RPMI8226 (cell line): ENCODE results near the gene TSPAN9.

Source experiments
- DNase-seq: peaks from one replicate; pipeline ENCODE4 v3.0.0-alpha.2; 2015

TSPAN9 gene

DNA sequence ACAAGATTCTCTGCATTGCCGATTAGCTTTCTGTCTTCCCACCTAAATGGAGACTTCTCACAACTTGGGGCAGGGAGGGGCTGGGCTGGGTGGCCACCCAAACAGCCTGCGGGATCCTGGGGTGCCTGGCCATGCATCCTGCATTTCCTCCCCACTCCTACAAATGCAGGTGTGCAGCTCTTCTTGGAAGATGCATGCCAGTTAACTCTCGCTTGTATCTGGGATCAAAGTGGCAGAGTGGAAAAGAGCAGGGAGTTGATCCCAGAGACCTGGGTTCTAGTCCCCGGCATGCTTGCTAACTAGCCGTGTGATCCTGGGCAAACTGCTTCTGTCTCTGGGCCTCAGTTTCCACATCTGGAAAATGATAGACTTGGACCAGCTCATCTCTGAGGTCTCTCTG, 136.6 kb downstream of the TSPAN9 start:
- DNase-seq, result no peak

DNA sequence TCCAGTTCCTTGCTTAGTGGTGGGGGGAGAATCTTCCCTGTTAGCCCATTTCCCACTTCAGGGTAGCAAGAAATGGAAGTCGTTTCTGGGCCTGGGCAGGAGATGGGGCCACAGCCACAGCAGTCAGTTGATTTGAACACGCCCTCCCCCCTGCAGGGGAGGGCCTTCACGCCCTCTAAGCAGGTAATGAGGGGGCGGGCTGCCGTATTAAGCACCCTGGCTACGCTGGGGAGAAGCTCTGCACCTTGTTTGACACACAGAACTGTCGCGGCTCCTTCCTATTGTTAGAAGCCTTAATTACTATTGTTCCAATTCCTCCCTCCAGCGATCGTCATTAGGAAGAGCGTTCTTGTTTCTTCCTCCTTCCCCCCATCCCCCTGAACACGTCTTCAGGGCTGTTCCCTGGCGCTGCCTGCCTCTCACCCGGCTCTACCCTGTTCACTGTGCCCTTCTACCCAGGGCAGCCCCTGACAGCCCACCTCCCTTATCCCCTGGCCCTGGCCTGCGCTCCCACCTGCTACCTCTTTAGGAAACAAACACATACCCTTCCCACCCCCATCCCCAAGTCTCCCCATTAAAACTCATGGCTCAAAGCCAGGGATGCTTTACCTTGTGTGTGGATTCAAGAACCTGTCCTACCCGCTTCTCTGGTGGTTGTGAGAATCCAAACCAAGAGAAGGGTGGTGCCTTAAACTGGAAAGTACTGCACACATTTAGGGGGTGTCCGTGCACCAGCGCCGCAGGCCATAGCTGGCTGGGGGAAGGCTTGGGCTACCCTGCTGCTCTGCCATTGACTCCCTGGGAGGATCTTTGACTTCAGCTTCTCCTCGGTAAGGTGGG, 137.6 kb downstream of the TSPAN9 start:
- no peak for DNase-seq

- DNase-seq, result no peak
These were observed 138.3 kb downstream of the TSPAN9 start for GRCh38 chr12:3215410-3215975.

GRCh38 chr12:3216097-3216496, 138.9 kb downstream of the TSPAN9 start:
- no peak for DNase-seq

- no peak for DNase-seq
These were observed 139.8 kb downstream of the TSPAN9 start for GRCh38 chr12:3216726-3217682.

DNA sequence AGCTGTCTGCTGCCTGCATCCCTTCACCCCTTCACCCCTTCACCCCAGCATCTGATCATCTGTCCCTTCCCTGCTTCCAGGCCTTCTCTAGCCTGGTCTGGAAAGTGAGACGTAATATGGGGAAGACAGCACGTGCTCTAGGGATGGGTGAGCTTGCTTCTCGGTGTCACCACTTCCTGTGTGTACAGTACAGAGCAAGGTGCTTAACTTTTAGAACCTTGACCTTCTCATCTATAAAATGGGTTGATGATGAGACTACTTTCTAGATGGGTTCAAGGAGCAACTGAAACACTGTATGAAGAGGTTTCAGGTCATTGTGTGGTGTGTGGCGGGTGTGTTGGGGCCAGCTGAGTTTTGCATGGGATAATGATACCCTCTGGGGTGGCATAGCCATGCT, 140.5 kb downstream of the TSPAN9 start:
- no peak for DNase-seq

DNA sequence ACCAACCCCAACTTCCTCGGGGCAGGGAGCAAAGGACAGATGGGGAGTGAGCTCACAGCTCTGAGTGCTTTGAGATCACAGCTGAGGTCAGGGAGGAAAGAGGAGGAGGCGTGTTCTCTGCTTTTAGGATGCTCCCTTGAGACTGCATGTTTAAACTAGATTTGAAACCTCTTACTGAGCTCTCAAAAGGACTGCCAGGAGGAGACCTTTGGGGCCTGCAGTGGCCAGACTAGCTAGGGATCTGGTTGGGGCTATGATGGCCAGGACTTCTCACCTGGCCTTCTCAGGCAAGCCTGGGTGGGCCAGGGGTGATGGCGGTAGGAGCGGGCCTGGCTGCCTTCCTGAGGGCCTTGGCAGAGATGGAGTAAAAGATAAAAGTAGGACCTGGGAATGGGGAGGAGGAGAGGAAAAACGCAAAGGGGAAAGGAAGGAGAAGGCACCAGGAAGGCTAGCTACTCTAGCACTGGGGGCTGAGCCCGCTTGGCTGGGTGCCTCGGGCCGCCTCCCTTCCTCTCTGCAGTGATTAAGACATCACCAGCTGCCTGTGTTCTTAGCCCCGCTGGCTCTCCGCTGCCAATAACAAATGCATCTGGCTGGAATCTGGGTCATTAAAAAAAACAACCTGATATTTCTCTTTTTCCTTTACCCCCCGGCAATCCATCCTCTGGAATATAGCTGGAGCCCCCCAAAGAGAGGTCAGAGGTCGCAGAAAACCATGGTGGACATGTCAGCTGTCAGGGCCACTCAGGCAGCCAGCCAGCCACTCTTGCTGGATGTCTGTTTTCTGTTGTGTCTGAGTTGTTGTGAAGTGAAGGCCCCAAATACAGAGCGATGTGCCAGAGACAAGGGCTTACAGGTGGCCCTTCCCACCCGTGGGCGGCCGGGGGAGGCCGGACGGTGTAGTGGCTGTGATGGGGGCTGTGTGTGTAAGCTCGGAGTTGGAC, 141.3 kb downstream of the TSPAN9 start:
- DNase-seq, result no peak

- DNase-seq, result no peak
These were observed 142.1 kb downstream of the TSPAN9 start for GRCh38 chr12:3219233-3219632.

GRCh38 chr12:3220382-3221321, 143.5 kb downstream of the TSPAN9 start:
- DNase-seq, result no peak

DNA sequence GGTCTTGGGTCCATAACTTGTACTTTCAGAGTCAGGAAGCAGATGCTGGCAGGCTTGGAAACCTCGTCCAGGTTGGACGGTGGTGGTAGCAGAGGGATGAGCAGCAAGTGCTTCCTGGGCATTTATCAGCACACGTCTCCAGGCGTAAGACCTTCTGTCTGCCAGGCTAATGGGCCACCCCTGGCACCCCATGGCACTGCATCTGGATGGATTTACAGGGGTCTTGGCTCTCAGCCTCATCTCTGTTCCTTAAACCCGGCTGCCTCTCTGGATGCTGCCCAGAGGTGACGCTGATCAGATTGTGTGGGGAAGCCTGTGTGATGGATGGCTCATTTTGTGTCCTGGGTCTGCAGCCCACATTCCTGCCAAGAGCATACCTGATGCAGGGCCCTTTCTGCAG, 145.1 kb downstream of the TSPAN9 start:
- DNase-seq, result no peak

DNA sequence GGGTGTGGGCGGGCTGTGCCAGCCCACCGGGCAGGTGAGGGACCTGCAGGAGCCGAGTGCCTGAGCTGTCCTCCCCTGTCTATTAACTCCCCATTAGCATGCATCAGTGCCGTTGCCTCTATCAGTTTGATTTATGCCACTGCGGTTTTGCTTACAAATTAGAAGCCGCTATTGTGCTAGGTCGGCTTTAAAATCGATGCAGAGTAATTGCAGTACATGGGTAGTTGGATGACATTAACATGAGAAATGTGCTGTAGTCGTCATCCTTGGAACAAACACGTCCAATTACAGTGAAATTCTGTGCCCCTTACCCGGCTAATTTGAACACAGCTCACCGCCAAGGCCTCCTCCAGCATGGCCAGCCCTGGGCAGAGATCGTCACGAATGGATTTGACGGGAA, 145.8 kb downstream of the TSPAN9 start:
- DNase-seq, result no peak

GRCh38 chr12:3223601-3224529, 146.7 kb downstream of the TSPAN9 start:
- DNase-seq, result no peak

GRCh38 chr12:3224530-3224903, 147.3 kb downstream of the TSPAN9 start:
- DNase-seq, result no peak

DNA sequence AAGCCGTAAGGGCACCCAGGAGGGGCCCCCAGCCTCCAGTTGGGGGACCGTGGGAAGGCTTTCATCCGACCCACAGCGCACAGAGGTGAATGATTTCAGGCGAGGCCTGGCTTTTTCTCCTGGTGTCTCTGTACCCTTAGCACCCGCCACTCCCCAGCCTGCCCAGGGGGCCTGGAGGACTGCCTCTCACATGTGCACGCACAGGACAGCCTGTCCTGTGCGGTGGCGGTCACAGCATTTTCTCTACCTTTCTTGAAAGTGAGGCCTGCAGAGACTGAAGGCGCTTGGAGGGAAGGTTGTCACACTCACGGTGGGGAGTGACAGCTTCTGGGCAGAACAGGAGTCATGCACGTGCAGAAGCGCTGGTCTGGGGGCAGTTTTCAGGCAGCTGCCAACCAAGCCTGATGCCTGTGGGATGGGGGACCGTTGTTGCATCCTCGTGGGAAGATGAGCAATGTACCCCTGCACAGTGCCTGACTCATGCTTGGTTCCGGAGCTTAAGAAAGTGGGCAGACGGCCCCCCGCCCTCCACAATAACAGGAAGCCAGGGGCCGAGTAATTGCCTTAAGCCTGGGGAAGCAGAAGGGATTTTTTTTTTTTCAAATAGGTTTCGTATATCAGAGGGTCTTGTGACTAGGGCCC, 148.1 kb downstream of the TSPAN9 start:
- DNase-seq, result no peak

- no peak for DNase-seq
These were observed 148.6 kb downstream of the TSPAN9 start for GRCh38 chr12:3225796-3226180.

GRCh38 chr12:3226264-3226663, 149.1 kb downstream of the TSPAN9 start:
- DNase-seq, result no peak

DNA sequence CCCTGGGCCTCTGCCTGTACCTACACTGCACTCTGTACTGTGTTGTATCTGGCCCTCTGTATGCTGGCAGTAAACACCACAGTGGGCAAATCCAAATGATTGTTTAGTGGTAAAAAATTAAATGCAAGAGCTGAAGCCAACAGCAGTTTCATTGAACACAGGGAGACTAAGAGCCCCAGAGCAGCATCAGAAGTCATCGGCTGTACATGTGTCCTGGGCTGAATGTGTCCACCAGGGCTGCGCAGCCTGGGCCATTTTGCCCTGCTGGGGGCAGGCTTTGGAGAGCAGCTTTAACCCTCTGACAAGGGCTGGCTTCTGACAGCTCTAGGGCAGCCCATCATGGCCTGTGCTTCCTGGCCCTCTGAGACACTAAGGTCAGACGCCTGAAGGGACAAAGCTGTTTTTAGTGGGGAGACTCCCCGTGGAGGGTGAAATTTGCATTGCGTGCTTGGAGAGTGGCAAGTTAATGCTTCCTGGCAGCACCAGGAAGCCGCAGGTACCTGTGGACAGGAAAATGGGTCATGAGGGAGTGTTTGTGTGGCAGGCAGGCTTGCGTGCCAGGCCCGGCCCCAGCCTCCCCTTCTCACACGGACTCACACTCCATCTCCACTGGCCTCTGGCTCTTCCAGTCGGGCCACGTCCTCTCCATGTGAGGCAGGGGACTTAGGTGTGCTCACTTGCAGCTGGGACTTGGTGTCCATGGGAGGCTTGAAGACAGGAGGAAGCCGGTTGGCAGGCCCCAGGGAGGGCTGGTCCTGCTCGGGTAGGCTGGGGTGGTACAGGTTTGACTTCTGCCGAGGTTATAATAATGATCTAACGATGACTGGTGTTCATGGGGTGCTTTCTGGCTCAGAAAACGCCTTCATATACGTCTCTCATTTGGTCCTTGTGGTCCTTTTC, 150.1 kb downstream of the TSPAN9 start:
- no peak for DNase-seq

DNA sequence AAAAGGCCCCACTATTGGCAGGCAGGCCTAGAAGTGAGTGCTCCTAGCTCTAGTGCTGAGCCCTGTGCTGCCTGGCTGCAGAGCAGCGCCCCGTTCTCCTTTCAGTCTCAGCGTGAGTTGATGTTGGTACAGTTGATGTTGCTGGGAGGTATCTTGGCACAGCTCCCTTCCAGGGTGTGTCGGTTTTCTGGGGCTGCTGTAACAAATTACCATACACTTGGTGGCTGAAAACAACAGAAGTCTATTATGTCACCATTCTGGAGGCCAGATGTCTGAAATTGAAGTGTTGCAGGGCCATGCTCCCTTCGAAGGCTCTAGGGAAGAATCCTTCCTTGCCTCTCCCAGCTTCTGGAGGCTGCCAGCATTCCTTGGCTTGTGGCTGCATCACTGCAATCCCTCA, 151.4 kb downstream of the TSPAN9 start:
- DNase-seq, result no peak

GRCh38 chr12:3229577-3229976, 152.4 kb downstream of the TSPAN9 start:
- no peak for DNase-seq
